SU-DHL-6 (cell line): Measurements from ENCODE around the gene KIF20A.

Experiments used
- CTCF ChIP-seq: fragments of 200-600 bp; sonication (generic); IDR thresholded peaks from one replicate; pipeline ENCODE4 v1.5.1; 2017; ENCODE audit warnings: antibody characterized with exemption, mild to moderate bottlenecking, low read length, moderate library complexity; ENCODE audit not compliant: insufficient read depth, poor library complexity, severe bottlenecking
- EZH2phosphoT487 ChIP-seq: fragments of 200-600 bp; sonication (generic), shearing (Covaris generic); conservative IDR thresholded peaks from 2 replicates; pipeline ENCODE4 v1.6.1; 2018; ENCODE audit warnings: mild to moderate bottlenecking, antibody characterized with exemption, low read length, moderate library complexity, mixed read lengths

- TF ChIP-seq CTCF (no peak), EZH2phosphoT487 (no peak)
These were observed 44.6 kb downstream of the KIF20A start for GRCh38 chr5:138223532-138223931.
